CD4-positive, alpha-beta T cell treated with Interleukin-2 at 100 ng/mL for 4 hours (primary cell): ENCODE measurements around the gene SLC35E2B.

ENCODE experiments used
- DNase-seq: peaks from one replicate; pipeline ENCODE4 v3.0.0-alpha.2; 2020; ENCODE audit warnings: low spot score

SLC35E2B gene

DNA sequence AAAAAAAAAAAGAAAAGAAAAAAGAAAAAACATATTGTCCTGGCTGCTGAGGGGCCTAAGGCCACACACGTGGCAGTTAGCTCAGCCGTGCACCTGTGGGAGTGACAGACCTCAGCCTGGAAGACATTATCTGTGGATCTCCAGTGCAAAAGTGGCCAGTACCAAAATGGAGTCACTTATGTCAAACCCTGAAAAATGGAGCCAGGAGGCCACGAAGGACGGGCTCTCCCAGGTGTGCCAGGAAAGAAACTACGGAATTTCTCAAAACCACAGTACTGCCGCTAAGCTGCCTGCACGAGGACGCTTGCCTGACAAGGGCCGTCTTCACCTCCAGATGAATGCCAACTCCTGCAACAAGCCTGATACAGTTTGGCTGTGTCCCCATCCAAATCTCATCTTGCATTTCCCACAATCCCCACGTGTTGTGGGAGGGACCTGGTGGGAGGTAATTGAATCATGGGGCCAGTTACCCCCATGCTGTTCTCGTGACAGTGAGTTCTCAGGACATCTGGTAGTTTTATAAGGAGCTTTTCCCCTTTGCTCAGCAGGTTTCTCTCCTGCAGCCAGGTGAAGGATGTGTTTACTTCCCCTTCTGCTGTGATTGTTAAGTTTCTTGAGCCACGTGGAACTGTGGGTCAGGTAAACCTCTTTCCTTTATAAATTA, 82.6 kb downstream of the SLC35E2B start:
- DNase-seq = no peak
